ENCODE results near the gene ENTHD1.
A peak's percentile ranks its signal among the peaks of the same experiment; 100 is the strongest.

The ENTHD1 gene

DNA sequence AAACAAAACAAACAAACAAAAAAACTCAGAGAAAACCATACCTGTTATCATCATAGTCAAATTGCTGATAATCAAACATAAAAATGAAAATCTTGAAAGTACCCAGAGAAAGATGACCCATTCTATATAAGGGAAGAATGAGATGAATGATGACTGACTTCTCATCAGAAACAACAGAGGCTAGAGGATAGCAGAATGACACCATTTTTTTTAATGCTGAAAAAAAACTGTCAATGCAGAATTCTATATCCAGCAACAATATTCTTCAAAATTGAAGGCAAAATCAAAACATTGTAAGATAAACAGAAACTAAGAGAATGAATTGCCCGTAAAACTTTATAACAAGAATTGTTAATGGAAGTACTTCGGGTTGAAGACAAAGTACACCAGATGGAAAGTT, 122.1 kb downstream of the ENTHD1 start:
- H3K4me1 ChIP-seq (ENCODE audit: control insufficient read depth, insufficient read depth, low read length), result peaks cover 7% of the 10 kb centered on the region; the same call in 1 of the 2 replicates
- H3K4me3 ChIP-seq (ENCODE audit: low read depth, low read length), result no peak overlapping the region
- no peak overlapping the region for H3K27ac ChIP-seq (ENCODE audit: extremely low read depth, low read depth, low read length)
- ChIA-PET POLR2A (no interaction called here), CTCF (no interaction called here)
- TF ChIP-seq SETDB1 (IDR thresholded peaks at IDR 0.05; ENCODE audit: insufficient read length, low read length) (peak; percentile 92), ZNF426 (tag by site-specific recombination; IDR thresholded peaks at IDR 0.05) (no peak)
- no peaks in the 10 kb centered on the region for H3K36me3 ChIP-seq (ENCODE audit: control insufficient read depth in 2 of 2, insufficient read depth in 1 of 2, low read length in 2 of 2)
- no peaks in the 10 kb centered on the region for H3K9me3 ChIP-seq (ENCODE audit: control insufficient read depth, insufficient read depth, low read depth, low read length)

DNA sequence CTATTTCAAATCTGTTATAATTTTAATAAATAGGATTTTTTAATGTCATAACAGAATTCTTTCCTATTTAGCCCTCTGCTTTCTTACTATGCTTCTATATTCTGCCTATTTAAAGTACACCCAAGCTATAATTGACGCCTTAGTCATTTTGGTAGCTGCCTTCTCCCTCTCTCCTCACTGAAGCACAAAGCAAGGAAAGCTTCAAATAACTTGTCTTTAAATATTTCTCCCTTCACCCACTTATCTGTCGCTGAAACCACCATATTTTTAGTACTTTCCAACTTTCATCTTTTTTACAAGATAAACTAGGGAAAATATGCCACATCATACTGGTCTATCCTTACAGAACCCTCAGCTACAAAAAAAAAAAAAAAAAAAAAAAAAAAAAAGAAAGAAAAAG, 127.9 kb downstream of the ENTHD1 start:
- no peaks in the 10 kb centered on the region for H3K4me1 ChIP-seq (ENCODE audit: control insufficient read depth, insufficient read depth, low read length)
- CTCF ChIA-PET, result interaction anchor here (0.7 to 1.4 kb wide), 2 partner anchors 25 to 42 kb away, joined by 5 to 6 read pairs; no protein-coding TSS in a partner anchor

More for the DNA sequence above, 127.9 kb downstream of the ENTHD1 start:
- POLR2A ChIA-PET, result interaction anchor here (0.7 kb wide), 1 partner anchor 231 kb away, joined by 3 read pairs; no protein-coding TSS in a partner anchor
- no peaks in the 10 kb centered on the region for H3K9me3 ChIP-seq (ENCODE audit: control insufficient read depth, insufficient read depth, low read depth, low read length)
- no peaks in the 10 kb centered on the region for H3K36me3 ChIP-seq (ENCODE audit: control insufficient read depth in 2 of 2, insufficient read depth in 1 of 2, low read length in 2 of 2)
- no peak overlapping the region for H3K27ac ChIP-seq (ENCODE audit: extremely low read depth, low read depth, low read length)
- no peak overlapping the region for H3K4me3 ChIP-seq (ENCODE audit: low read depth, low read length)
- no peak for TF ChIP-seq ZBTB17 (tag by site-specific recombination; IDR thresholded peaks at IDR 0.05)
- no peak for TF ChIP-seq ZNF664 (tag by site-specific recombination; IDR thresholded peaks at IDR 0.05)
- TF ChIP-seq ZNF76 (tag by site-specific recombination; IDR thresholded peaks at IDR 0.05; ENCODE audit: borderline replicate concordance, low read depth), result no peak
- TF ChIP-seq MYNN (tag by site-specific recombination; IDR thresholded peaks at IDR 0.05; ENCODE audit: borderline replicate concordance), result no peak
- no peak for TF ChIP-seq PRDM2 (tag by site-specific recombination; IDR thresholded peaks at IDR 0.05; ENCODE audit: borderline replicate concordance)
- TF ChIP-seq ATF2 (tag by site-specific recombination; IDR thresholded peaks at IDR 0.05; ENCODE audit: low read depth), result no peak
- TF ChIP-seq ZNF10 (tag by site-specific recombination; IDR thresholded peaks at IDR 0.05), result no peak
- TF ChIP-seq, protein P1, sequence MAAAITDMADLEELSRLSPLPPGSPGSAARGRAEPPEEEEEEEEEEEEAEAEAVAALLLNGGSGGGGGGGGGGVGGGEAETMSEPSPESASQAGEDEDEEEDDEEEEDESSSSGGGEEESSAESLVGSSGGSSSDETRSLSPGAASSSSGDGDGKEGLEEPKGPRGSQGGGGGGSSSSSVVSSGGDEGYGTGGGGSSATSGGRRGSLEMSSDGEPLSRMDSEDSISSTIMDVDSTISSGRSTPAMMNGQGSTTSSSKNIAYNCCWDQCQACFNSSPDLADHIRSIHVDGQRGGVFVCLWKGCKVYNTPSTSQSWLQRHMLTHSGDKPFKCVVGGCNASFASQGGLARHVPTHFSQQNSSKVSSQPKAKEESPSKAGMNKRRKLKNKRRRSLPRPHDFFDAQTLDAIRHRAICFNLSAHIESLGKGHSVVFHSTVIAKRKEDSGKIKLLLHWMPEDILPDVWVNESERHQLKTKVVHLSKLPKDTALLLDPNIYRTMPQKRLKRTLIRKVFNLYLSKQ (tag by site-specific recombination; IDR thresholded peaks at IDR 0.05; ENCODE audit: borderline replicate concordance), result no peak
- TF ChIP-seq ZNF658 (tag by site-specific recombination; IDR thresholded peaks at IDR 0.05), result no peak
- no peak for TF ChIP-seq ZNF624 (tag by site-specific recombination; IDR thresholded peaks at IDR 0.05)
- TF ChIP-seq, protein P2, sequence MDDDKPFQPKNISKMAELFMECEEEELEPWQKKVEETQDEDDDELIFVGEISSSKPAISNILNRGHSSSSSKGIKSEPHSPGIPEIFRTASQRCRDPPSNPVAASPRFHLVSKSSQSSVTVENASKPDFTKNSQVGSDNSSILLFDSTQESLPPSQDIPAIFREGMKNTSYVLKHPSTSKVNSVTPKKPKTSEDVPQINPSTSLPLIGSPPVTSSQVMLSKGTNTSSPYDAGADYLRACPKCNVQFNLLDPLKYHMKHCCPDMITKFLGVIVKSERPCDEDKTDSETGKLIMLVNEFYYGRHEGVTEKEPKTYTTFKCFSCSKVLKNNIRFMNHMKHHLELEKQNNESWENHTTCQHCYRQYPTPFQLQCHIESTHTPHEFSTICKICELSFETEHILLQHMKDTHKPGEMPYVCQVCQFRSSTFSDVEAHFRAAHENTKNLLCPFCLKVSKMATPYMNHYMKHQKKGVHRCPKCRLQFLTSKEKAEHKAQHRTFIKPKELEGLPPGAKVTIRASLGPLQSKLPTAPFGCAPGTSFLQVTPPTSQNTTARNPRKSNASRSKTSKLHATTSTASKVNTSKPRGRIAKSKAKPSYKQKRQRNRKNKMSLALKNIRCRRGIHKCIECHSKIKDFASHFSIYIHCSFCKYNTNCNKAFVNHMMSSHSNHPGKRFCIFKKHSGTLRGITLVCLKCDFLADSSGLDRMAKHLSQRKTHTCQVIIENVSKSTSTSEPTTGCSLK (tag by site-specific recombination; IDR thresholded peaks at IDR 0.05), result no peak
- no peak for TF ChIP-seq GLIS2 (tag by site-specific recombination; IDR thresholded peaks at IDR 0.05)
